K562 (cell line): Measurements from ENCODE around the gene CRYZL1. TPM values are rescaled to one million over a fixed set of nuclear protein-coding genes. Genes with fewer than 3 reads are reported as not detected.

ENCODE experiments used
- ATAC-seq: fragments of 200-7000 bp; cut with Tn5 transposase; 3 replicates; pipeline ENCODE4 v1.9.1; 2020; ENCODE audit warnings: moderate library complexity
- BruUV-seq: library from RNA; stranded (reverse); fragments of 400-500 nt; replicated peaks from 2 replicates; lab custom pipeline; 2021; lab: Mats Ljungman, UMichigan
- CTCF ChIA-PET: fragments of 300-600 bp; formaldehyde crosslinking; extraction: SDS; loops from one replicate; lab custom pipeline; 2021; ENCODE audit warnings: low intra/inter-chr PET ratio; lab: Yijun Ruan, JAX
- POLR2A ChIA-PET: fragments of 300-600, 350-650 bp; sonication (Branson Sonifier 250); formaldehyde crosslinking; extraction: SDS; loops from one replicate; lab custom pipeline; 2021; ENCODE audit warnings: antibody characterized with exemption, inconsistent platforms; lab: Yijun Ruan, JAX
- DNase-seq, 4 experiments: peaks; one replicate each; pipeline versions ENCODE4 v3.0.0 to v3.0.0-alpha.2; 2011 to 2018; ENCODE audit warnings: low spot score in 3 of 4, mixed read lengths in 3 of 4; ENCODE audit errors: extremely low read depth in 1 of 4
- FAIRE-seq: peaks from 2 replicates; lab custom pipeline; 2011; peaks lifted over from hg19 to GRCh38; lab: Jason Lieb, UNC
- H2AFZ ChIP-seq: 2 replicates; pipeline ENCODE4 v1.6.0; 2011; ENCODE audit warnings: low read depth, low read length, control low read depth, inconsistent platforms
- H3K27ac ChIP-seq: fragments of 200-600 bp; 3 replicates; pipeline ENCODE4 v1.8.0; 2011; ENCODE audit warnings: low read depth, mild to moderate bottlenecking, control low read depth, inconsistent platforms, low read length, moderate library complexity, mixed read lengths; ENCODE audit errors: extremely low read depth
- H3K27me3 ChIP-seq, 2 experiments: fragments of 300-600 bp in 1 of 2; 2 replicates in 1 of 2; 3 replicates in 1 of 2; pipeline versions ENCODE4 v1.6.0 to v1.8.0; 2011; ENCODE audit warnings: inconsistent platforms in 2 of 2, low read length in 2 of 2, mild to moderate bottlenecking in 1 of 2, mixed read lengths in 1 of 2, moderate library complexity in 1 of 2; ENCODE audit not compliant: control insufficient read depth in 2 of 2, insufficient read depth in 2 of 2
- H3K36me3 ChIP-seq: fragments of 300-600 bp; 3 replicates; pipeline ENCODE4 v1.8.0; 2011; ENCODE audit warnings: mild to moderate bottlenecking, low read length, inconsistent platforms; ENCODE audit not compliant: control insufficient read depth, insufficient read depth
- H3K4me1 ChIP-seq, 2 experiments: fragments of 200-600 bp in 1 of 2; replicated peaks in 1 of 2; 2 replicates in 1 of 2; 3 replicates in 1 of 2; pipeline versions ENCODE4 v1.5.1 to v1.8.0; 2011; ENCODE audit warnings: inconsistent platforms in 2 of 2, low read length in 2 of 2, mild to moderate bottlenecking in 1 of 2, mixed read lengths in 1 of 2, moderate library complexity in 1 of 2; ENCODE audit not compliant: control insufficient read depth in 2 of 2, insufficient read depth in 2 of 2
- H3K4me2 ChIP-seq: 2 replicates; pipeline ENCODE4 v1.6.1; 2011; ENCODE audit warnings: low read length, control low read depth, inconsistent platforms, mixed read lengths; ENCODE audit not compliant: insufficient read depth
- H3K4me3 ChIP-seq: fragments of 200-600 bp; sonication (generic), shearing (Covaris generic); 2 replicates; pipeline ENCODE4 v1.5.1; 2016; ENCODE audit warnings: control low read depth, inconsistent platforms
- H3K79me2 ChIP-seq: fragments of 200-600 bp; 3 replicates; pipeline ENCODE4 v1.8.0; 2011; ENCODE audit warnings: low read length, inconsistent platforms; ENCODE audit not compliant: control insufficient read depth, insufficient read depth
- H3K9ac ChIP-seq, 2 experiments: 2 replicates each; pipeline versions ENCODE4 v1.6.0 to v1.6.1; 2011; ENCODE audit warnings: low read depth in 2 of 2, low read length in 2 of 2, control low read depth in 1 of 2, inconsistent platforms in 1 of 2, mild to moderate bottlenecking in 1 of 2, mixed read lengths in 1 of 2; ENCODE audit not compliant: insufficient read depth in 1 of 2
- H3K9me1 ChIP-seq: one replicate; pipeline ENCODE4 v1.6.0; 2011; ENCODE audit warnings: inconsistent platforms, mild to moderate bottlenecking, low read length, moderate library complexity; ENCODE audit not compliant: control insufficient read depth, insufficient read depth
- H3K9me3 ChIP-seq: replicated peaks from 2 replicates; pipeline ENCODE4 v1.5.1; 2011; ENCODE audit warnings: low read depth, low read length, inconsistent platforms; ENCODE audit not compliant: control insufficient read depth, insufficient read depth
- H4K20me1 ChIP-seq: replicated peaks from 2 replicates; pipeline ENCODE4 v1.6.1; 2011; ENCODE audit warnings: low read length, inconsistent platforms, mixed read lengths; ENCODE audit not compliant: control insufficient read depth, insufficient read depth
- CC2D1A ChIP-seq: fragments of 450-650 bp; IDR thresholded peaks from 2 replicates; pipeline ENCODE4 v1.6.1; 2017; ENCODE audit warnings: mild to moderate bottlenecking
- CREM ChIP-seq: IDR thresholded peaks from 2 replicates; pipeline ENCODE4 v1.6.1; 2014; ENCODE audit warnings: antibody characterized with exemption, low read depth
- CTBP1 ChIP-seq: fragments of 450-650 bp; IDR thresholded peaks from 2 replicates; pipeline ENCODE4 v1.6.1; 2016; ENCODE audit warnings: borderline replicate concordance
- EP400 ChIP-seq: fragments of 450-650 bp; IDR thresholded peaks from 2 replicates; pipeline ENCODE4 v1.6.1; 2017; ENCODE audit warnings: antibody characterized with exemption, mild to moderate bottlenecking, moderate library complexity
- ESRRB ChIP-seq: fragments of 250-450 bp; sonication (Bioruptor Pico); IDR thresholded peaks from 2 replicates; pipeline ENCODE4 v1.5.0; 2020; ENCODE audit warnings: mild to moderate bottlenecking, moderate library complexity, borderline replicate concordance
- KDM2B ChIP-seq: fragments of 250-450 bp; sonication (Bioruptor Pico); IDR thresholded peaks from 2 replicates; pipeline ENCODE4 v1.8.0; 2021; ENCODE audit warnings: mild to moderate bottlenecking, moderate library complexity
- NR2C1 ChIP-seq, 2 experiments: fragments of 450-650 bp; IDR thresholded peaks; 2 replicates each; pipeline ENCODE4 v1.6.1; 2017; ENCODE audit warnings: mild to moderate bottlenecking in 2 of 2, antibody characterized with exemption in 1 of 2, inconsistent platforms in 1 of 2, missing compliant biosample characterization in 1 of 2, missing genetic modification characterization in 1 of 2
- NR2C2 ChIP-seq, 2 experiments: fragments of 200-800 bp in 1 of 2; sonication (Bioruptor generic) in 1 of 2; sonication (generic) in 1 of 2; formaldehyde crosslinking in 1 of 2; IDR thresholded peaks; 2 replicates each; pipeline versions ENCODE4 v1.6.1 to v1.8.0; 2016 to 2022; ENCODE audit warnings: mild to moderate bottlenecking in 1 of 2, missing compliant biosample characterization in 1 of 2, missing genetic modification characterization in 1 of 2, missing genetic modification reagents in 1 of 2
- SIN3B ChIP-seq: fragments of 450-650 bp; IDR thresholded peaks from 2 replicates; pipeline ENCODE4 v1.6.1; 2017; ENCODE audit warnings: low read depth, mild to moderate bottlenecking, moderate library complexity
- SMAD3 ChIP-seq: fragments of 450-650 bp; formaldehyde crosslinking; conservative IDR thresholded peaks from 2 replicates; pipeline ENCODE4 v1.4.0; 2020; ENCODE audit warnings: mild to moderate bottlenecking
- TAL1 ChIP-seq: fragments of 450-650 bp; IDR thresholded peaks from 2 replicates; pipeline ENCODE4 v1.6.1; 2016; ENCODE audit warnings: mild to moderate bottlenecking
- TCF7 ChIP-seq: sonication (generic); IDR thresholded peaks from 2 replicates; pipeline ENCODE4 v1.6.1; 2016; ENCODE audit warnings: antibody characterized with exemption, borderline replicate concordance
- TRIM28 ChIP-seq: fragments of 450-650 bp; IDR thresholded peaks from 2 replicates; pipeline ENCODE4 v1.6.1; 2017
- XRCC3 ChIP-seq: fragments of 450-650 bp; IDR thresholded peaks from 2 replicates; pipeline ENCODE4 v1.6.1; 2017; ENCODE audit warnings: mild to moderate bottlenecking, moderate library complexity
- ZNF232 ChIP-seq: sonication (generic); formaldehyde crosslinking; IDR thresholded peaks from 2 replicates; pipeline ENCODE4 v1.8.0; 2022; ENCODE audit warnings: mild to moderate bottlenecking, missing genetic modification reagents
- ZNF699 ChIP-seq: fragments of 250-450 bp; sonication (Bioruptor Pico); IDR thresholded peaks from 2 replicates; pipeline ENCODE4 v1.8.0; 2021; ENCODE audit warnings: mild to moderate bottlenecking, moderate library complexity; ENCODE audit not compliant: insufficient replicate concordance
- WGBS: fragments of 100-300 bp; shearing (Covaris generic); methylation state at CpG from one replicate; pipeline ENCODE4 v1.1.6; 2016; ENCODE audit warnings: low coverage, mixed read lengths; ENCODE audit not compliant: insufficient coverage; ENCODE audit errors: missing lambda C conversion rate; 5-methylcytosine and 5-hydroxymethylcytosine counted together
- in situ Hi-C: fragments of 300-500 bp; cut with MboI; formaldehyde crosslinking; loops from 4 replicates; pipeline ENCODE4 v1.15.0; 2018; ENCODE audit warnings: inconsistent platforms, mixed read lengths
- intact Hi-C: fragments of 100-400 bp; cut with micrococcal nuclease; formaldehyde crosslinking; loops from 2 replicates; pipeline ENCODE4 v1.14.2; 2022
- polyA plus RNA-seq, 8 experiments: library from polyadenylated mRNA; depleted of rRNA in 4 of 8; stranded (reverse) in 5 of 8; unstranded in 3 of 8; fragments of >200 nt; fragmentation: Nextera tagmentation in 2 of 8; fragmentation: Illumina TruSeq in 1 of 8; extraction: Ambion mirVana in 2 of 8; extraction: Trizol in 1 of 8; gene quantifications; 2 replicates each; pipeline versions ENCODE4 v1.2.1 to v1.2.3, GENCODE V29; 2011 to 2014; ENCODE audit warnings: inconsistent platforms in 1 of 8, missing spikeins in 1 of 8
- total RNA-seq, 7 experiments: library from RNA; depleted of rRNA in 6 of 7; stranded (reverse); fragments of >200 nt in 6 of 7; fragmentation: Illumina TruSeq in 2 of 7; extraction: Trizol in 2 of 7; gene quantifications; 2 replicates each; pipeline versions ENCODE4 v1.2.1 to v1.2.3, GENCODE V29; 2011 to 2021; ENCODE audit warnings: low replicate concordance in 1 of 7
- TF ChIP-seq, protein P1 (sequence below), 2 experiments: fragments of 250-450 bp in 1 of 2; fragments of 450-650 bp in 1 of 2; sonication (Bioruptor Pico) in 1 of 2; IDR thresholded peaks; 2 replicates each; pipeline versions ENCODE4 v1.6.1 to v1.8.0; 2016 to 2021; ENCODE audit warnings: mild to moderate bottlenecking in 2 of 2, moderate library complexity in 2 of 2, missing compliant biosample characterization in 1 of 2, missing genetic modification characterization in 1 of 2
- TF ChIP-seq, protein P2 (sequence below): fragments of 450-650 bp; IDR thresholded peaks from 2 replicates; pipeline ENCODE4 v1.6.1; 2016; ENCODE audit warnings: low read depth, mild to moderate bottlenecking, moderate library complexity
- TF ChIP-seq, protein P3 (sequence below): sonication (generic); formaldehyde crosslinking; IDR thresholded peaks from 2 replicates; pipeline ENCODE4 v1.8.0; 2022; ENCODE audit warnings: mild to moderate bottlenecking, missing genetic modification reagents, borderline replicate concordance

The CRYZL1 gene
- total and polyA plus RNA-seq, 9 of the 15 experiments (the other 6 are each of a cell fraction or from before 2014, with no cell fraction given), result 19.9 to 98.2 (median 39.2) TPM

DNA sequence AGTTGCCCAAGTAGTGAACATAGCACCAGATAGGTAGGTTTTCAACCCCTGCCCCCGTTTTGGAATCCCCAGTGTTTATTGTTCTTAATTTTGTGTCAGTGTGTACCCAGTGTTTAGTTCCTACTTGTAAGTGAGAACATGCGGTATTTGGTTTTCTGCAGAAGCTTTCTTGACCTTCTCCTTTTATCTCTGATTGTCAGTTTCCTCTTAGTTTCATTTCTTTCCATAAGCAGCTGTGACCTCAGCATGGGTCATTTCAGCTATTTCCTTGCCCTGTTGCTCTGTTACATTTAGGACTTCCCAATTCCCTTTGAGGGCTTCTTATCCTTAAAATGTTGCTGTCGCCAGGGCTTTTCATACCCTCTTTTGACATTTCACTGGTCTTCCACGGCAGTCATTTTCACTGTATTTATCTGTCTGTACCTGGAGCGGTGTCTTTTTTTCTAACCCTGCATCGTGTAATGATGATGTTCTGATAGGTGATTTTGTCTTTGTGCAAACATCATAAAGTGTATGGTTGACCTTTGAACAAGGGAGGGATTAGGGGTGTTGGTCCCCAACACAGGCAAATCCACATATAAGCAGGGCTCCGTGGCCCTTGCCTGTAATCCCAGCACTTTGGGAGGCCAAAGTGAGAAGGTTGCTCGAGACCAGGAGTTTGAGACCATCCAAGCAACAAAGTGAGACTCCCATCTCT, 15.7 kb upstream of the CRYZL1 start:
- Histone ChIP-seq H3K4me1 (peaks cover 5 to 14% of the 10 kb centered on the region in 2 experiments; a peak in 4 of 5 replicates), H3K9ac (no peak overlapping the region), H2AFZ (peak overlapping the region; percentile 67; the same call in 1 of the 2 replicates), H4K20me1 (no peaks in the 10 kb centered on the region), H3K36me3 (no peaks in the 10 kb centered on the region), H3K27me3 (no peaks in the 10 kb centered on the region; a peak in 1 of 5 replicates), H3K9me3 (no peaks in the 10 kb centered on the region), H3K27ac (peak overlapping the region; percentile 5; the same call in 1 of the 3 replicates), H3K79me2 (no peaks in the 10 kb centered on the region), H3K4me2 (peak overlapping the region; percentile 9; the same call in 1 of the 2 replicates), H3K9me1 (no peaks in the 10 kb centered on the region), H3K4me3 (no peak overlapping the region)
- CTCF ChIA-PET, result no interaction called here
- in situ Hi-C loops (no loop called here), intact Hi-C loops (no loop called here)
- ATAC-seq, result no peak
- 17% methylated on average over 8 of the region's 8 CpGs for WGBS
- no TSS peak for BruUV-seq
- POLR2A ChIA-PET, result interaction anchor here (0.7 kb wide), 1 partner anchor 124 kb away, joined by 3 read pairs; no protein-coding TSS in a partner anchor
- peak in 1 of 4 experiments; percentile 37 for DNase-seq
- no peak for FAIRE-seq
- TF ChIP-seq SIN3B, result no peak
- no peak for TF ChIP-seq XRCC3
- no peak for TF ChIP-seq TCF7
- no peak for TF ChIP-seq KDM2B (CRISPR knock-in tag)
- TF ChIP-seq TRIM28, result no peak
- peak; percentile 17; the same call in 1 of the 2 replicates for TF ChIP-seq TAL1
- no peak for TF ChIP-seq NR2C2 (CRISPR knock-in tag; IDR thresholded peaks at IDR 0.05)
- peak; percentile 82 for TF ChIP-seq NR2C2 (tag; IDR thresholded peaks at IDR 0.05)
- TF ChIP-seq CTBP1, result 0 out of 2 replicates have a peak, but pooled peaks have one; percentile 32
- no peak for TF ChIP-seq ZNF699 (CRISPR knock-in tag)
- TF ChIP-seq, protein P1, sequence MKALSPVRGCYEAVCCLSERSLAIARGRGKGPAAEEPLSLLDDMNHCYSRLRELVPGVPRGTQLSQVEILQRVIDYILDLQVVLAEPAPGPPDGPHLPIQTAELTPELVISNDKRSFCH (CRISPR knock-in tag; IDR thresholded peaks at IDR 0.05), result no peak
- TF ChIP-seq, protein P1 (tag; IDR thresholded peaks at IDR 0.05), result peak; percentile 62; the same call in 1 of the 2 replicates
- TF ChIP-seq ESRRB (CRISPR knock-in tag), result no peak
- no peak for TF ChIP-seq SMAD3 (CRISPR knock-in tag)
- no peak for TF ChIP-seq EP400
- TF ChIP-seq, protein P2, sequence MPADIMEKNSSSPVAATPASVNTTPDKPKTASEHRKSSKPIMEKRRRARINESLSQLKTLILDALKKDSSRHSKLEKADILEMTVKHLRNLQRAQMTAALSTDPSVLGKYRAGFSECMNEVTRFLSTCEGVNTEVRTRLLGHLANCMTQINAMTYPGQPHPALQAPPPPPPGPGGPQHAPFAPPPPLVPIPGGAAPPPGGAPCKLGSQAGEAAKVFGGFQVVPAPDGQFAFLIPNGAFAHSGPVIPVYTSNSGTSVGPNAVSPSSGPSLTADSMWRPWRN, result no peak
- peak; percentile 61; the same call in 1 of the 2 replicates for TF ChIP-seq NR2C1 (IDR thresholded peaks at IDR 0.05)
- peak; percentile 56 for TF ChIP-seq NR2C1 (tag; IDR thresholded peaks at IDR 0.05)
- no peak for TF ChIP-seq ZNF232
- TF ChIP-seq, protein P3, sequence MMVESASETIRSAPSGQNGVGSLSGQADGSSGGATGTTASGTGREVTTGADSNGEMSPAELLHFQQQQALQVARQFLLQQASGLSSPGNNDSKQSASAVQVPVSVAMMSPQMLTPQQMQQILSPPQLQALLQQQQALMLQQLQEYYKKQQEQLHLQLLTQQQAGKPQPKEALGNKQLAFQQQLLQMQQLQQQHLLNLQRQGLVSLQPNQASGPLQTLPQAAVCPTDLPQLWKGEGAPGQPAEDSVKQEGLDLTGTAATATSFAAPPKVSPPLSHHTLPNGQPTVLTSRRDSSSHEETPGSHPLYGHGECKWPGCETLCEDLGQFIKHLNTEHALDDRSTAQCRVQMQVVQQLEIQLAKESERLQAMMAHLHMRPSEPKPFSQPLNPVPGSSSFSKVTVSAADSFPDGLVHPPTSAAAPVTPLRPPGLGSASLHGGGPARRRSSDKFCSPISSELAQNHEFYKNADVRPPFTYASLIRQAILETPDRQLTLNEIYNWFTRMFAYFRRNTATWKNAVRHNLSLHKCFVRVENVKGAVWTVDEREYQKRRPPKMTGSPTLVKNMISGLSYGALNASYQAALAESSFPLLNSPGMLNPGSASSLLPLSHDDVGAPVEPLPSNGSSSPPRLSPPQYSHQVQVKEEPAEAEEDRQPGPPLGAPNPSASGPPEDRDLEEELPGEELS (CRISPR knock-in tag), result no peak
- no peak for TF ChIP-seq CC2D1A
- no peak for TF ChIP-seq CREM
